T-helper 1 cell treated with Interleukin-12 subunit alpha and Interleukin-12 subunit beta and Interleukin-4 antibody, amounts not matched to agents 30 ng/mL and 1 ng/mL, for 36 hours (primary cell): ENCODE results near the gene SERPINB10. TPM values are rescaled to one million over a fixed set of nuclear protein-coding genes. Genes with fewer than 3 reads are reported as not detected.

ENCODE experiments used
- intact Hi-C: fragments of 100-400 bp; cut with micrococcal nuclease; formaldehyde crosslinking; loops from one replicate; pipeline ENCODE4 v1.15.1; 2024
- total RNA-seq: library from RNA; stranded (reverse); gene quantifications from 2 replicates; pipeline ENCODE4 v1.2.3, GENCODE V29; 2022

SERPINB10 gene
- total RNA-seq, 1 donor from 2014 or later: not detected

DNA sequence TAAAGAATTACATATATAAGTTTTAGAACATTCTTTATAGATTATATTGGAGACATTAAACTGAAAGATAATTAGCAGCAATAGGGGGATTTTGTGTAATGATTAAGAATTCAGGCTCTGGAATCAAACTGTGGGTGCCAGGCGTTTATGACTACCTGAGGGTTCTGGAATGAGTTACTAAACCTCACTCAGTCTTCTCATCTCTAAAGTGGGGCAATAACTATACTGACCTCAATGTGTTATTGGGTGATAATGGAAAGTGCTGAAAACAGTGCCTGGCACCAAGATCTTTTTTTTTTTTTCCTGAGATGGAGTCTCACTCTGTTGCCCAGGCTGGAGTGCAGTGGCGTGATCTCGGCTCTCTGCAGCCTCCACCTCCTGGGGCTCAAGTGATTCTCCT lies 69.3 kb downstream of the SERPINB10 start:
- intact Hi-C loops: loop anchor here (10.0 kb wide), 4 partner anchors 822 to 1792 kb away; partner anchors contain the start of genes PHLPP1, PIGN, RELCH and ZCCHC2

- intact Hi-C loops: loop anchor here (1.0 to 10.0 kb wide), 11 partner anchors 9 to 1795 kb away; partner anchors contain the start of genes PHLPP1, PIGN, RELCH and SERPINB8
These were observed 71.7 kb downstream of the SERPINB10 start for GRCh38 chr18:63979409-63979920.

- intact Hi-C loops: no loop called here
These were observed 72.3 kb downstream of the SERPINB10 start for GRCh38 chr18:63980027-63980426.

DNA sequence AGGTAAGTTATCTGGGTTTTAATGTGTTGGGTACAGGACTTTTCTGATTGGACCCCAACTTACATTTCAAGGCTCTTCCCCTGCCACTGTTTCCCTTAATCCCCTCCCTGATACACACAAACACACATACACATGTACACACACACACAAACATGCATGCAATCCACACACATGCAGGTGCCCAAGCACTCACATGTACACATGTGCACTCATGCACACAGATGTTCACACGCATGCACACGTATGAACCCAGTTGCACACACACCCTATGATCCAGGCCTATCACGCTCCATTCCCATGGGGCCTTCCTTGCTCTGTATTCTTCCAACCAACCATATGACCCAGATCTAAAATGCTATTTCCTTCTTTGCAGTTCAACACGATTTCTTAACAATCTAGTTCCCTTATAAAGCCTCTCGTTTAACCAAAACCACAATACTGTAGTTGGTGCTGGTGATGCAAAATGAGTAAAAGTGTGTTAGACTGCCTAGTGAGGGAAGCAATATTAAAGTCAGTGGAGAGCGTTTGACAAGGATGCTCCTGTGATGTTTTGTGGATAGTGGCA lies 73.2 kb downstream of the SERPINB10 start:
- intact Hi-C loops: no loop called here

GRCh38 chr18:63981719-63982118 lies 74.0 kb downstream of the SERPINB10 start:
- intact Hi-C loops: no loop called here

DNA sequence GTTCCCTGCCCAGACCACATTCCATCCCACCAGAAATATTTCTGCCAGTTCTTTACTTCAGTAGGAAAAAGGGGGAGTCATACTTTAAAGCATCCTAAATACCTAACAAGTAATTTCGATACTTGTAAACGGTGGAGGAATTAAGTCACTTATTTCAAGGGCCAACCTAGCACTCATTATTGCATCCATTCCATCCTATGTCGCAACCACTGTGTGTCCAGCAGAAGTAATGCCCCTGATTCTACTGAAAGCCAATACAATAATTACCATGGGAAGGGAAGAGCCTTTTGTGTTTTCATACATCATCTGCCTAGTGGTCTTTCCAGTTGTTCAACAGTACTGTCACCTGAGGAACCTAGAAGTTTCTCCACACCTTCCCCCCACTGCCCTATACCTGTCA lies 74.6 kb downstream of the SERPINB10 start:
- intact Hi-C loops: no loop called here

Other genes starting within 250 kb of the SERPINB10 start
- not detected in 2 replicates for gene SERPINB3, start 246.1 kb upstream of the SERPINB10 start, total RNA-seq
- gene SERPINB11, start 205.0 kb upstream of the SERPINB10 start, total RNA-seq: not detected in 2 replicates
- not detected in 2 replicates for gene SERPINB7, start 132.5 kb upstream of the SERPINB10 start, total RNA-seq
- not detected in 2 replicates for gene SERPINB2, start 20.3 kb upstream of the SERPINB10 start, total RNA-seq
- 10.0 and 14.6 TPM in 2 replicates for gene HMSD, start 41.3 kb downstream of the SERPINB10 start, total RNA-seq
- 19.5 and 20.6 TPM in 2 replicates for gene SERPINB8, start 62.1 kb downstream of the SERPINB10 start, total RNA-seq
- gene LINC00305, start 241.1 kb downstream of the SERPINB10 start, total RNA-seq: not detected in 2 replicates